ENCODE measurements around the gene TBL1XR1.

GRCh38 chr3:177157492-177157891 is 39.8 kb downstream of the TBL1XR1 start:
- no peak for TF ChIP-seq GATA2 (IDR thresholded peaks at IDR 0.05; ENCODE audit: low read depth, low read length)
- no peak for TF ChIP-seq GATA3 (IDR thresholded peaks at IDR 0.05; ENCODE audit: low read depth, low read length)

Data from SH-SY5Y (cell line).